CD4-positive, alpha-beta T cell (primary cell): ENCODE results near the gene MICAL2. TPM values are rescaled to one million over a fixed set of nuclear protein-coding genes. Genes with fewer than 3 reads are reported as not detected.

ENCODE experiments used
- ATAC-seq: fragments of 200-7000 bp; cut with Tn5 transposase; one replicate; pipeline ENCODE4 v1.10.0; 2022; ENCODE audit warnings: mild to moderate bottlenecking; ENCODE audit not compliant: poor library complexity
- CTCF ChIA-PET: fragments of 350-600 bp; sonication (Branson Sonifier 250); formaldehyde crosslinking; loops from one replicate; lab custom pipeline; 2021; ENCODE audit warnings: antibody characterized with exemption, inconsistent platforms; lab: Charles Lee
- POLR2A ChIA-PET: fragments of 350-600 bp; sonication (Branson Sonifier 250); formaldehyde crosslinking; loops from one replicate; lab custom pipeline; 2021; ENCODE audit warnings: antibody characterized with exemption, inconsistent platforms; lab: Charles Lee
- DNase-seq, 14 experiments: peaks; one replicate each; pipeline ENCODE4 v3.0.0-alpha.2; 2013 to 2020; ENCODE audit warnings: mixed read lengths in 2 of 14
- H3K27ac ChIP-seq, 2 donors: one replicate each; pipeline versions ENCODE4 v1.5.1 to v1.7.0; 2013; ENCODE audit warnings: low read length in 2 of 2, low read depth in 1 of 2, mild to moderate bottlenecking in 1 of 2
- H3K27me3 ChIP-seq, 2 experiments: 1 replicate in 1 of 2; 2 replicates in 1 of 2; pipeline versions ENCODE4 v1.6.1 to v1.7.0; 2013; ENCODE audit warnings: low read length in 2 of 2, control low read depth in 1 of 2, mild to moderate bottlenecking in 1 of 2, moderate library complexity in 1 of 2; ENCODE audit not compliant: insufficient read depth in 2 of 2, control insufficient read depth in 1 of 2
- H3K36me3 ChIP-seq: one replicate; pipeline ENCODE4 v1.6.1; 2013; ENCODE audit warnings: low read length, control low read depth; ENCODE audit not compliant: insufficient read depth
- H3K4me1 ChIP-seq: one replicate; pipeline ENCODE4 v1.6.1; 2013; ENCODE audit warnings: low read length, control low read depth; ENCODE audit not compliant: insufficient read depth
- H3K4me3 ChIP-seq: one replicate; pipeline ENCODE4 v1.5.1; 2013; ENCODE audit warnings: mild to moderate bottlenecking, low read length, moderate library complexity
- H3K9me3 ChIP-seq, 2 experiments: 1 replicate in 1 of 2; 2 replicates in 1 of 2; pipeline versions ENCODE4 v1.6.1 to v1.7.0; 2013; ENCODE audit warnings: low read length in 2 of 2, mild to moderate bottlenecking in 2 of 2, control low read depth in 1 of 2, moderate library complexity in 1 of 2; ENCODE audit not compliant: control insufficient read depth in 1 of 2, insufficient read depth in 1 of 2
- H3K27ac Mint-ChIP-seq: one replicate; pipeline ENCODE4 v1.8.0; 2020; ENCODE audit warnings: mixed read lengths
- H3K27me3 Mint-ChIP-seq: one replicate; pipeline ENCODE4 v1.8.0; 2021; ENCODE audit warnings: mixed read lengths
- H3K36me3 Mint-ChIP-seq: one replicate; pipeline ENCODE4 v1.8.0; 2021; ENCODE audit warnings: low read depth, mixed read lengths
- H3K4me1 Mint-ChIP-seq: one replicate; pipeline ENCODE4 v1.8.0; 2021; ENCODE audit warnings: low read depth, mixed read lengths
- H3K4me3 Mint-ChIP-seq: one replicate; pipeline ENCODE4 v1.8.0; 2020; ENCODE audit warnings: mild to moderate bottlenecking, mixed read lengths
- H3K9me3 Mint-ChIP-seq: one replicate; pipeline ENCODE4 v1.8.0; 2020; ENCODE audit warnings: mixed read lengths
- intact Hi-C, 2 experiments: fragments of 100-400 bp; cut with DNase I in 1 of 2; cut with micrococcal nuclease in 1 of 2; formaldehyde crosslinking; loops; one replicate each; pipeline versions ENCODE4 v1.15.1 to v1.9.0; 2023 to 2025; cut with DNase I, micrococcal nuclease
- total RNA-seq, 174 experiments: library from RNA in 2 of 174; stranded (reverse) in 2 of 174; gene quantifications; one replicate each; pipeline ENCODE4 v1.2.3 and lab custom pipeline; 2021 to 2026
- TF ChIP-seq, protein P1 (sequence below): fragments of 200-600 bp; IDR thresholded peaks from one replicate; pipeline ENCODE4 v1.8.0; 2022; ENCODE audit warnings: antibody characterized with exemption, mild to moderate bottlenecking

MICAL2 gene
- total RNA-seq, 2 experiments from 2014 or later: 12.8 to 14.1 TPM

DNA sequence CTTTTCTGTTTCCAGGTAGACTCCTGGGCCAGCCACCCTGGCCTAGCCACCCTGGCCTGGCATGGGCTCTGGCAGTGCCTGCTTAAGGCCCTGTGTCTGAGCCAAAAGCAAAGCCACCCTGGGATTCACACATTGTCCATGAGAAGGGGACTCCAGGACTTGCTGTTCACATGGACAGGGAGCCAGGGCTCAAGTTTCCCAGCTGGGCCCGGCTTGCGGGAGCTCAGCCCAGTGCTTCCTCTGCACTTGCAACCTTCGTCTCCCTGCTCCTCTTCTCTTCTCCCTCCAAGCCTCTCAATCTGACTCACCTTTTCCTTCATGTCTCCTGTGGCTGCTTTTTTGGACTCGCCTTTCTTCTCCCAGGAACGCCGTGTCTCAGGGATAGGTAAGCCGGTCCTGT lies 130.3 kb downstream of the MICAL2 start:
- no peak for ATAC-seq
- ChIA-PET CTCF (no interaction called here), POLR2A (interaction anchor here (0.7 kb wide), 1 partner anchor 45 kb away, joined by 5 read pairs; no protein-coding TSS in a partner anchor)
- Mint-ChIP-seq H3K9me3 (no peaks in the 10 kb centered on the region), H3K4me3 (no peak overlapping the region), H3K27ac (peak overlapping the region; percentile 83), H3K36me3 (peaks cover 24% of the 10 kb centered on the region), H3K27me3 (no peaks in the 10 kb centered on the region), H3K4me1 (peaks cover 45% of the 10 kb centered on the region)
- intact Hi-C loops: loop anchor here in 1 of 2 experiments (2.0 kb wide), 1 partner anchor 38 kb away; no protein-coding TSS in a partner anchor
- H3K4me3 ChIP-seq: no peak overlapping the region
- H3K9me3 ChIP-seq: no peaks in the 10 kb centered on the region
- no peak for DNase-seq
- TF ChIP-seq, protein P1, sequence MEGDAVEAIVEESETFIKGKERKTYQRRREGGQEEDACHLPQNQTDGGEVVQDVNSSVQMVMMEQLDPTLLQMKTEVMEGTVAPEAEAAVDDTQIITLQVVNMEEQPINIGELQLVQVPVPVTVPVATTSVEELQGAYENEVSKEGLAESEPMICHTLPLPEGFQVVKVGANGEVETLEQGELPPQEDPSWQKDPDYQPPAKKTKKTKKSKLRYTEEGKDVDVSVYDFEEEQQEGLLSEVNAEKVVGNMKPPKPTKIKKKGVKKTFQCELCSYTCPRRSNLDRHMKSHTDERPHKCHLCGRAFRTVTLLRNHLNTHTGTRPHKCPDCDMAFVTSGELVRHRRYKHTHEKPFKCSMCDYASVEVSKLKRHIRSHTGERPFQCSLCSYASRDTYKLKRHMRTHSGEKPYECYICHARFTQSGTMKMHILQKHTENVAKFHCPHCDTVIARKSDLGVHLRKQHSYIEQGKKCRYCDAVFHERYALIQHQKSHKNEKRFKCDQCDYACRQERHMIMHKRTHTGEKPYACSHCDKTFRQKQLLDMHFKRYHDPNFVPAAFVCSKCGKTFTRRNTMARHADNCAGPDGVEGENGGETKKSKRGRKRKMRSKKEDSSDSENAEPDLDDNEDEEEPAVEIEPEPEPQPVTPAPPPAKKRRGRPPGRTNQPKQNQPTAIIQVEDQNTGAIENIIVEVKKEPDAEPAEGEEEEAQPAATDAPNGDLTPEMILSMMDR: no peak
- H3K27ac ChIP-seq: no peak overlapping the region
- peaks cover 37% of the 10 kb centered on the region for H3K36me3 ChIP-seq
- no peaks in the 10 kb centered on the region for H3K27me3 ChIP-seq
- H3K4me1 ChIP-seq: peaks cover 20% of the 10 kb centered on the region

DNA sequence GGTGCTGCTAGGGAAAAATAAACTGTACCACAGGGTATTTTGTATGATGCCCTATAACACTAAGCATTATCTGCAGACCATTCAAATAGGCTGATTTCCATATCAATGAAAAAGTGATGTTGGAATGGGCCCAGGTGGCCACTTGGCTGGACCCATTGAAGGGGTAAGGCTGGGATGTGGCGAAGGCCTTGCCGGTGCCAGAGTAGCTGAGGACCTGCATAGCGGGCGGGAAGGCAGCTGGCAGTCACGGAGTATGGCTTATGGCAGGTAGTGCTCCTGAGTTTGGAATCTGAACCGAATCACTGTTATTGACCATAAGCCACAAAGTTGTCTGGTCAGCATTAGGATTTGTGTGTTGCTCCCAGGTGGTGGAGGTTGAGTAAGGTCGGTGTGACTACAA lies 131.0 kb downstream of the MICAL2 start:
- no peaks in the 10 kb centered on the region for H3K9me3 ChIP-seq
- DNase-seq (no peak), ATAC-seq (no peak)
- peaks cover 42% of the 10 kb centered on the region for H3K36me3 ChIP-seq
- no peak overlapping the region for H3K4me3 ChIP-seq
- no peaks in the 10 kb centered on the region for H3K27me3 Mint-ChIP-seq
- TF ChIP-seq, protein P1: no peak
- H3K4me3 Mint-ChIP-seq: no peak overlapping the region
- H3K4me1 Mint-ChIP-seq: peaks cover 37% of the 10 kb centered on the region
- peaks cover 23% of the 10 kb centered on the region for H3K36me3 Mint-ChIP-seq
- H3K27ac ChIP-seq: no peak overlapping the region
- peaks cover 13% of the 10 kb centered on the region for H3K4me1 ChIP-seq
- intact Hi-C loops: loop anchor here in 1 of 2 experiments (2.0 kb wide), 1 partner anchor 37 kb away; no protein-coding TSS in a partner anchor
- H3K9me3 Mint-ChIP-seq: no peaks in the 10 kb centered on the region
- CTCF ChIA-PET: no interaction called here
- POLR2A ChIA-PET: no interaction called here
- H3K27ac Mint-ChIP-seq: peak overlapping the region; percentile 83
- H3K27me3 ChIP-seq: no peaks in the 10 kb centered on the region

DNA sequence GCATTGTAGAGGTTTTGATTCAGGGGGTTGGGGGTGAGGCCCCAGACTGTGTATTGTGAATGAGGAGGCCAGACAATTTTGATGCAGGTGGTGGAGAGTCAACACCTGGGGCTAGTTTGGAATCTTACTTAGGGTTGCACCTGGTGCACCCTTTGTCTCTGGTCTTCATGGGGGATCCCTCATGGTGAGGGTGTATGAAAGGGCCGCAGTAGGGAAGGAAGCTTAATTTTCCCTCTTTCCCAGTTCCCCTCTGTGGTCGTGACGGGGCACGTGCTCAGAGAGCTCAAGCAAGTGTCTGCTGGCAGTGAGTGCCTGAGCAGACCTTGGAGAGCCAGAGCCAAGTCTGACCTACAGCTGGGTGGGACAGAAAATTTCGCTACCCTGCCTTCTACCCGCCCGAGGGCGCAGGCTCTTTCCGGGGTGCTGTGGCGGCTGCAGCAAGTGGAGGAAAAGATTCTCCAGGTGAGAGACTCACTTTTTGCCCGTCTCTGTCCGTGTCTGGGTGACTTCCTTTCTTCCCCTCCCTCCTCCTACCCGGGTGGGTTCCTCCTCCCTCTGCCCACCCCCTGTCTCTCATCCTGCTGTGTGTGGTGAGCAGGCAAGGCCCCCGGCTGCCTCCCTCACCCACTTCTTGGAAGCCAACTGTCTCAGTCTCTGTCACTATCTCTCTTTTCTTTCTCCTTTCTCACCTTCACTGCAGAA lies 131.7 kb downstream of the MICAL2 start:
- Mint-ChIP-seq H3K4me1 (peaks cover 33% of the 10 kb centered on the region), H3K27me3 (no peaks in the 10 kb centered on the region), H3K36me3 (peaks cover 19% of the 10 kb centered on the region), H3K9me3 (no peaks in the 10 kb centered on the region), H3K4me3 (peak overlapping the region; percentile 57), H3K27ac (peak overlapping the region; percentile 83)
- ChIA-PET CTCF (no interaction called here), POLR2A (interaction anchor here (1.5 kb wide), 1 partner anchor 18 kb away, joined by 4 read pairs; no protein-coding TSS in a partner anchor)
- TF ChIP-seq, protein P1: no peak
- Histone ChIP-seq H3K4me3 (no peak overlapping the region), H3K4me1 (peaks cover 12% of the 10 kb centered on the region), H3K27me3 (no peaks in the 10 kb centered on the region), H3K27ac (no peak overlapping the region), H3K36me3 (peaks cover 41% of the 10 kb centered on the region), H3K9me3 (no peaks in the 10 kb centered on the region)
- DNase-seq: peak in 7 of 14 experiments; percentile 10 to 59 (median 33)
- intact Hi-C loops: loop anchor here in 1 of 2 experiments (2.0 kb wide), 1 partner anchor 37 kb away; no protein-coding TSS in a partner anchor
- ATAC-seq: peak; percentile 94
